Spleen (tissue), 7 donors: ENCODE results near the gene CCDC88C.

Experiments used
- CTCF ChIP-seq, 11 experiments: fragments of 200-600 bp in 7 of 11; fragments of 450-650 bp in 4 of 11; sonication (generic) in 4 of 11; IDR thresholded peaks in 8 of 11; conservative IDR thresholded peaks in 3 of 11; 1 replicate in 7 of 11; 2 replicates in 4 of 11; pipeline versions ENCODE4 v1.4.0 to v1.8.0; 2016 to 2021; ENCODE audit warnings: antibody characterized with exemption in 11 of 11, inconsistent platforms in 4 of 11, mild to moderate bottlenecking in 1 of 11
- POLR2A ChIP-seq, 3 donors: fragments of 450-650 bp; IDR thresholded peaks; one replicate each; pipeline ENCODE4 v1.5.1; 2017; ENCODE audit warnings: antibody characterized with exemption in 3 of 3, mild to moderate bottlenecking in 1 of 3
- POLR2AphosphoS5 ChIP-seq, 3 donors: sonication (generic); formaldehyde crosslinking; IDR thresholded peaks; one replicate each; pipeline ENCODE4 v1.5.1; 2017; ENCODE audit warnings: antibody characterized with exemption in 3 of 3
- donor health status: DM: no; HTN: no; CAD: no; lungs with moderate emphysema.
- donor health status: DM: no; HTN: no; CAD: no.
- donor health status: DM: no; HTN: no; CAD: no.

- TF ChIP-seq CTCF (IDR thresholded peaks at IDR 0.05 in 8 of 11, conservative IDR thresholded peaks at IDR 0.05 in 3 of 11) (no peak), POLR2A (IDR thresholded peaks at IDR 0.05) (no peak), POLR2AphosphoS5 (IDR thresholded peaks at IDR 0.05) (no peak)
Observed at GRCh38 chr14:91331721-91332120, 85.9 kb downstream of the CCDC88C start.
